B cell (primary cell): ENCODE measurements around the gene DPRX. TPM values are rescaled to one million over a fixed set of nuclear protein-coding genes. Genes with fewer than 3 reads are reported as not detected.

Experiments used
- ATAC-seq: fragments of 200-7000 bp; cut with Tn5 transposase; one replicate; pipeline ENCODE4 v1.10.0; 2021; ENCODE audit warnings: low read depth, mild to moderate bottlenecking, moderate number of reproducible peaks, moderate library complexity
- CTCF ChIA-PET: fragments of 350-600 bp; sonication (Branson Sonifier 250); formaldehyde crosslinking; loops from one replicate; lab custom pipeline; 2021; ENCODE audit warnings: antibody characterized with exemption, inconsistent platforms; lab: Charles Lee
- POLR2A ChIA-PET: fragments of 350-600 bp; sonication (Branson Sonifier 250); formaldehyde crosslinking; loops from one replicate; lab custom pipeline; 2021; ENCODE audit warnings: antibody characterized with exemption; lab: Charles Lee
- DNase-seq: peaks from one replicate; pipeline ENCODE4 v3.0.0; 2013
- H2AFZ ChIP-seq: 2 replicates; pipeline ENCODE4 v1.6.1; 2012; ENCODE audit warnings: mild to moderate bottlenecking, low read depth, low read length; ENCODE audit not compliant: insufficient read depth, poor library complexity, severe bottlenecking
- H3K27ac ChIP-seq, 2 donors: 1 replicate in 1 of 2; 2 replicates in 1 of 2; pipeline ENCODE4 v1.5.1; 2012 to 2013; ENCODE audit warnings: low read length in 2 of 2, mild to moderate bottlenecking in 2 of 2, moderate library complexity in 1 of 2
- H3K27me3 ChIP-seq, 4 experiments: fragments of 200-600 bp in 1 of 4; sonication (generic) in 1 of 4; replicated peaks in 1 of 4; 1 replicate in 2 of 4; 2 replicates in 2 of 4; pipeline versions ENCODE4 v1.6.1 to v1.7.0; 2013 to 2016; ENCODE audit warnings: low read length in 3 of 4, mild to moderate bottlenecking in 2 of 4, mixed read lengths in 1 of 4, moderate library complexity in 1 of 4; ENCODE audit not compliant: insufficient read depth in 4 of 4, control insufficient read depth in 3 of 4; ENCODE audit errors: control extremely low read depth in 1 of 4
- H3K36me3 ChIP-seq, 2 experiments: replicated peaks in 1 of 2; 1 replicate in 1 of 2; 2 replicates in 1 of 2; pipeline versions ENCODE4 v1.6.1 to v1.7.1; 2013; ENCODE audit warnings: low read length in 1 of 2; ENCODE audit not compliant: insufficient read depth in 2 of 2, control insufficient read depth in 1 of 2; ENCODE audit errors: control extremely low read depth in 1 of 2, extremely low read depth in 1 of 2
- H3K4me1 ChIP-seq, 2 donors: fragments of 200-600 bp in 1 of 2; sonication (generic) in 1 of 2; 1 replicate in 1 of 2; 2 replicates in 1 of 2; pipeline versions ENCODE4 v1.5.1 to v1.6.1; 2013 to 2017; ENCODE audit warnings: low read length in 2 of 2; ENCODE audit not compliant: control insufficient read depth in 2 of 2, insufficient read depth in 2 of 2
- H3K4me2 ChIP-seq: replicated peaks from 2 replicates; pipeline ENCODE3; 2012; ENCODE audit warnings: mild to moderate bottlenecking, low read depth, low read length; ENCODE audit not compliant: poor library complexity, severe bottlenecking
- H3K4me3 ChIP-seq, 5 experiments: fragments of 200-600 bp in 1 of 5; sonication (generic) in 1 of 5; 1 replicate in 3 of 5; 2 replicates in 2 of 5; pipeline versions ENCODE4 v1.5.1 to v1.7.0; 2011 to 2016; ENCODE audit warnings: low read length in 4 of 5, mild to moderate bottlenecking in 4 of 5, low read depth in 2 of 5, control low read depth in 1 of 5, moderate library complexity in 1 of 5; ENCODE audit not compliant: insufficient read depth in 1 of 5; ENCODE audit errors: control extremely low read depth in 1 of 5, extremely low read depth in 1 of 5
- H3K79me2 ChIP-seq: fragments of 200-600 bp; sonication (generic); one replicate; pipeline ENCODE4 v1.6.0; 2016; ENCODE audit warnings: low read length; ENCODE audit not compliant: control insufficient read depth, insufficient read depth
- H3K9ac ChIP-seq: fragments of 200-600 bp; sonication (generic); 2 replicates; pipeline ENCODE4 v1.6.1; 2017; ENCODE audit warnings: mild to moderate bottlenecking, low read length, moderate library complexity
- H3K9me3 ChIP-seq, 3 donors: one replicate each; pipeline versions ENCODE4 v1.6.1 to v1.7.1; 2013; ENCODE audit warnings: low read length in 2 of 3; ENCODE audit not compliant: control insufficient read depth in 2 of 3, insufficient read depth in 1 of 3; ENCODE audit errors: control extremely low read depth in 1 of 3
- H4K20me1 ChIP-seq: 2 replicates; pipeline ENCODE4 v1.6.0; 2012; ENCODE audit warnings: mild to moderate bottlenecking, low read length; ENCODE audit not compliant: insufficient read depth, control insufficient read depth, poor library complexity, severe bottlenecking
- H3K27ac Mint-ChIP-seq: one replicate; pipeline ENCODE4 v1.8.0; 2021; ENCODE audit warnings: mixed read lengths
- H3K27me3 Mint-ChIP-seq: one replicate; pipeline ENCODE4 v1.8.0; 2021; ENCODE audit warnings: mixed read lengths
- H3K4me1 Mint-ChIP-seq: one replicate; pipeline ENCODE4 v1.8.0; 2021; ENCODE audit warnings: mixed read lengths
- H3K4me3 Mint-ChIP-seq: one replicate; pipeline ENCODE4 v1.8.0; 2021; ENCODE audit warnings: mixed read lengths
- H3K9me3 Mint-ChIP-seq: one replicate; pipeline ENCODE4 v1.8.0; 2022; ENCODE audit warnings: mixed read lengths; ENCODE audit not compliant: insufficient read depth
- CTCF ChIP-seq: fragments of 200-600 bp; IDR thresholded peaks from one replicate; pipeline ENCODE4 v1.8.0; 2022; ENCODE audit warnings: antibody characterized with exemption, mild to moderate bottlenecking
- EZH2 ChIP-seq: IDR thresholded peaks from 2 replicates; pipeline ENCODE4 v1.6.1; 2012; ENCODE audit warnings: borderline replicate concordance, low read depth, mild to moderate bottlenecking, moderate library complexity, low read length; ENCODE audit not compliant: insufficient read depth, poor library complexity, severe bottlenecking
- WGBS: methylation state at CpG from one replicate; pipeline ENCODE4 v1.1.5; 2013; ENCODE audit warnings: missing lambda C conversion rate; ENCODE audit not compliant: insufficient coverage; 5-methylcytosine and 5-hydroxymethylcytosine counted together
- intact Hi-C: fragments of 100-400 bp; cut with micrococcal nuclease; formaldehyde crosslinking; loops from one replicate; pipeline ENCODE4 v1.10.0; 2022
- polyA plus RNA-seq: library from polyadenylated mRNA; depleted of rRNA; stranded (reverse); fragments of >200 nt; gene quantifications from 2 replicates; pipeline ENCODE4 v1.2.3, GENCODE V29; 2012
- total RNA-seq, 2 donors: library from RNA; stranded (reverse); fragments of 120-200 nt in 1 of 2; gene quantifications; 1 replicate in 1 of 2; 2 replicates in 1 of 2; pipeline versions ENCODE4 v1.2.3 to v1.2.4, GENCODE V29; 2013 to 2022

The DPRX gene
- total and polyA plus RNA-seq, 2 donors (not counting 1 experiment from before 2014, with no cell fraction given) = not detected

GRCh38 chr19:53621885-53622740, 9.7 kb upstream of the DPRX start:
- DNase-seq = no peak
- Mint-ChIP-seq H3K27me3 (no peaks in the 10 kb centered on the region), H3K4me3 (no peak overlapping the region), H3K4me1 (no peaks in the 10 kb centered on the region), H3K27ac (no peak overlapping the region), H3K9me3 (no peaks in the 10 kb centered on the region)
- CTCF ChIA-PET = no interaction called here
- Histone ChIP-seq H3K4me1 (no peaks in the 10 kb centered on the region), H3K9me3 (no peaks in the 10 kb centered on the region), H3K27ac (no peak overlapping the region), H3K9ac (no peak overlapping the region), H3K36me3 (no peaks in the 10 kb centered on the region), H3K4me3 (no peak overlapping the region), H2AFZ (no peak overlapping the region), H3K4me2 (no peak overlapping the region), H3K27me3 (no peaks in the 10 kb centered on the region), H3K79me2 (no peaks in the 10 kb centered on the region), H4K20me1 (no peaks in the 10 kb centered on the region)
- POLR2A ChIA-PET = no interaction called here
- WGBS = 18% methylated on average over 4 of the region's 8 CpGs
- intact Hi-C loops = no loop called here
- no peak for ATAC-seq
- TF ChIP-seq EZH2 (no peak), CTCF (no peak)

GRCh38 chr19:53624771-53625545, 6.8 kb upstream of the DPRX start:
- DNase-seq (no peak), ATAC-seq (no peak)
- WGBS = 81% methylated on average over 9 of the region's 16 CpGs
- Histone ChIP-seq H2AFZ (no peak overlapping the region), H3K9me3 (peaks cover 0 to 3% (median 0%) of the 10 kb centered on the region in 3 donors), H3K4me2 (no peak overlapping the region), H4K20me1 (no peaks in the 10 kb centered on the region), H3K27ac (no peak overlapping the region), H3K4me1 (no peaks in the 10 kb centered on the region), H3K4me3 (no peak overlapping the region), H3K27me3 (no peaks in the 10 kb centered on the region), H3K36me3 (no peaks in the 10 kb centered on the region), H3K9ac (no peak overlapping the region), H3K79me2 (no peaks in the 10 kb centered on the region)
- POLR2A ChIA-PET = no interaction called here
- Mint-ChIP-seq H3K9me3 (no peaks in the 10 kb centered on the region), H3K4me3 (no peak overlapping the region), H3K4me1 (no peaks in the 10 kb centered on the region), H3K27me3 (no peaks in the 10 kb centered on the region), H3K27ac (no peak overlapping the region)
- TF ChIP-seq EZH2 (no peak), CTCF (no peak)
- CTCF ChIA-PET = no interaction called here
- intact Hi-C loops = no loop called here
